IMR-90 (cell line): ENCODE results near the gene PSMD8. TPM values are rescaled to one million over a fixed set of nuclear protein-coding genes. Genes with fewer than 3 reads are reported as not detected.

Experiments used
- ATAC-seq: fragments of 200-7000 bp; cut with Tn5 transposase; 2 replicates; pipeline ENCODE4 v1.9.1; 2020; ENCODE audit warnings: low read depth, mild to moderate bottlenecking, moderate library complexity
- BruUV-seq: library from RNA; stranded (reverse); fragments of 400-500 nt; replicated peaks from 2 replicates; lab custom pipeline; 2021; lab: Mats Ljungman, UMichigan
- CTCF ChIA-PET: fragments of 300-600 bp; formaldehyde crosslinking; extraction: SDS; loops from one replicate; lab custom pipeline; 2021; ENCODE audit warnings: antibody characterized with exemption; lab: Yijun Ruan, JAX
- POLR2A ChIA-PET: fragments of 300-600 bp; sonication (Branson Sonifier 250); formaldehyde crosslinking; loops from one replicate; lab custom pipeline; 2022; ENCODE audit warnings: antibody characterized with exemption; ENCODE audit not compliant: unreplicated experiment; lab: Charles Lee
- DNase-seq: peaks from one replicate; pipeline ENCODE4 v3.0.0; 2013
- H2AFZ ChIP-seq: replicated peaks from 2 replicates; pipeline ENCODE3; 2013; ENCODE audit warnings: low read length, mild to moderate bottlenecking; ENCODE audit not compliant: poor library complexity
- H2AK5ac ChIP-seq: 2 replicates; pipeline ENCODE4 v1.6.1; 2013; ENCODE audit warnings: low read depth, low read length, inconsistent platforms
- H2AK9ac ChIP-seq: replicated peaks from 2 replicates; pipeline ENCODE3; 2013; ENCODE audit warnings: mild to moderate bottlenecking, low read depth, low read length, moderate library complexity; ENCODE audit not compliant: poor library complexity
- H2BK120ac ChIP-seq: 2 replicates; pipeline ENCODE4 v1.6.1; 2013; ENCODE audit warnings: low read depth, low read length, inconsistent platforms
- H2BK15ac ChIP-seq: 3 replicates; pipeline ENCODE4 v1.6.1; 2013; ENCODE audit warnings: low read depth, low read length, inconsistent platforms
- H2BK20ac ChIP-seq: 2 replicates; pipeline ENCODE4 v1.6.1; 2013; ENCODE audit warnings: low read depth, mild to moderate bottlenecking, inconsistent platforms, low read length, moderate library complexity
- H2BK5ac ChIP-seq: 2 replicates; pipeline ENCODE4 v1.6.1; 2013; ENCODE audit warnings: mild to moderate bottlenecking, low read depth, low read length, inconsistent platforms; ENCODE audit not compliant: poor library complexity, severe bottlenecking
- H3K14ac ChIP-seq: replicated peaks from 2 replicates; pipeline ENCODE4 v1.6.1; 2013; ENCODE audit warnings: low read depth, low read length, inconsistent platforms
- H3K18ac ChIP-seq: 2 replicates; pipeline ENCODE4 v1.6.1; 2013; ENCODE audit warnings: low read depth, low read length, control low read depth
- H3K23ac ChIP-seq: 2 replicates; pipeline ENCODE4 v1.6.1; 2013; ENCODE audit warnings: low read depth, low read length, inconsistent platforms
- H3K27ac ChIP-seq: 2 replicates; pipeline ENCODE4 v1.5.1; 2013; ENCODE audit warnings: mild to moderate bottlenecking, control low read depth, low read length; ENCODE audit not compliant: insufficient read depth
- H3K27me3 ChIP-seq: 2 replicates; pipeline ENCODE4 v1.6.1; 2013; ENCODE audit warnings: low read length; ENCODE audit not compliant: control insufficient read depth, insufficient read depth
- H3K36me3 ChIP-seq: 2 replicates; pipeline ENCODE4 v1.6.1; 2013; ENCODE audit warnings: low read length, mixed read lengths; ENCODE audit not compliant: control insufficient read depth, insufficient read depth
- H3K4ac ChIP-seq: 2 replicates; pipeline ENCODE4 v1.6.1; 2013; ENCODE audit warnings: low read depth, low read length, inconsistent platforms
- H3K4me1 ChIP-seq: 2 replicates; pipeline ENCODE4 v1.6.1; 2013; ENCODE audit warnings: low read length, mixed read lengths; ENCODE audit not compliant: control insufficient read depth, insufficient read depth
- H3K4me2 ChIP-seq: 2 replicates; pipeline ENCODE4 v1.6.1; 2013; ENCODE audit warnings: low read depth, mild to moderate bottlenecking, control low read depth, low read length, moderate library complexity
- H3K4me3 ChIP-seq: 2 replicates; pipeline ENCODE4 v1.5.1; 2013; ENCODE audit warnings: low read depth, mild to moderate bottlenecking, control low read depth, low read length, moderate library complexity; ENCODE audit not compliant: insufficient read depth
- H3K56ac ChIP-seq: 2 replicates; pipeline ENCODE4 v1.6.1; 2013; ENCODE audit warnings: low read length, inconsistent platforms; ENCODE audit not compliant: insufficient read depth; ENCODE audit errors: extremely low read depth
- H3K79me1 ChIP-seq, 2 experiments: 2 replicates each; pipeline ENCODE4 v1.6.1; 2013; ENCODE audit warnings: low read length in 2 of 2, inconsistent platforms in 1 of 2, low read depth in 1 of 2
- H3K9ac ChIP-seq: 2 replicates; pipeline ENCODE4 v1.6.1; 2013; ENCODE audit warnings: low read depth, low read length, control low read depth
- H3K9me1 ChIP-seq: 2 replicates; pipeline ENCODE4 v1.6.1; 2013; ENCODE audit warnings: low read length, inconsistent platforms; ENCODE audit not compliant: insufficient read depth
- H3K9me3 ChIP-seq: 2 replicates; pipeline ENCODE4 v1.6.1; 2013; ENCODE audit warnings: low read length; ENCODE audit not compliant: control insufficient read depth, insufficient read depth
- H4K20me1 ChIP-seq: 2 replicates; pipeline ENCODE4 v1.6.1; 2013; ENCODE audit warnings: low read length, inconsistent platforms; ENCODE audit not compliant: insufficient read depth
- H4K5ac ChIP-seq: 2 replicates; pipeline ENCODE4 v1.6.1; 2013; ENCODE audit warnings: mild to moderate bottlenecking, low read depth, low read length, control low read depth
- H4K8ac ChIP-seq, 2 experiments: 2 replicates each; pipeline ENCODE4 v1.6.1; 2013; ENCODE audit warnings: low read depth in 2 of 2, low read length in 2 of 2, control low read depth in 1 of 2, inconsistent platforms in 1 of 2
- H4K91ac ChIP-seq: 2 replicates; pipeline ENCODE4 v1.6.1; 2013; ENCODE audit warnings: low read depth, low read length, inconsistent platforms; ENCODE audit not compliant: insufficient read depth
- BHLHE40 ChIP-seq: fragments of 150-350 bp; IDR thresholded peaks from 2 replicates; pipeline ENCODE4 v1.6.1; 2016; ENCODE audit warnings: mild to moderate bottlenecking, low read depth, low read length
- CEBPB ChIP-seq: IDR thresholded peaks from 2 replicates; pipeline ENCODE4 v1.6.1; 2012; ENCODE audit warnings: low read depth, low read length, improper control_type of control experiment
- CHD1 ChIP-seq: IDR thresholded peaks from 2 replicates; pipeline ENCODE4 v1.6.1; 2012; ENCODE audit warnings: low read depth, low read length, improper control_type of control experiment
- FOS ChIP-seq: fragments of 150-350 bp; IDR thresholded peaks from 2 replicates; pipeline ENCODE4 v1.6.1; 2016; ENCODE audit warnings: low read depth, low read length
- MAFK ChIP-seq: IDR thresholded peaks from 2 replicates; pipeline ENCODE4 v1.6.1; 2012; ENCODE audit warnings: low read depth, low read length, improper control_type of control experiment
- MAZ ChIP-seq: IDR thresholded peaks from 2 replicates; pipeline ENCODE4 v1.6.1; 2012; ENCODE audit warnings: low read depth, mild to moderate bottlenecking, low read length, improper control_type of control experiment, moderate library complexity, borderline replicate concordance
- MXI1 ChIP-seq: IDR thresholded peaks from 2 replicates; pipeline ENCODE4 v1.6.1; 2012; ENCODE audit warnings: low read depth, mild to moderate bottlenecking, low read length, moderate library complexity, borderline replicate concordance
- NFE2L2 ChIP-seq: fragments of 150-350 bp; IDR thresholded peaks from 2 replicates; pipeline ENCODE4 v1.6.1; 2016; ENCODE audit warnings: low read depth, mild to moderate bottlenecking, low read length
- RAD21 ChIP-seq: IDR thresholded peaks from 2 replicates; pipeline ENCODE4 v1.6.1; 2012; ENCODE audit warnings: low read length, improper control_type of control experiment
- RCOR1 ChIP-seq: IDR thresholded peaks from 2 replicates; pipeline ENCODE4 v1.6.1; 2012; ENCODE audit warnings: mild to moderate bottlenecking, low read length, improper control_type of control experiment; ENCODE audit not compliant: insufficient replicate concordance
- SMC3 ChIP-seq: fragments of 150-350 bp; IDR thresholded peaks from 2 replicates; pipeline ENCODE4 v1.6.1; 2016; ENCODE audit warnings: low read depth, mild to moderate bottlenecking, antibody characterized with exemption, low read length, moderate library complexity
- WGBS, 2 experiments: methylation state at CpG; one replicate each; pipeline versions ENCODE4 v1.1.5 to v1.1.7; 2013; ENCODE audit warnings: missing lambda C conversion rate in 2 of 2; ENCODE audit not compliant: insufficient read length in 1 of 2; ENCODE audit errors: extremely low coverage in 2 of 2; 5-methylcytosine and 5-hydroxymethylcytosine counted together
- dilution Hi-C: fragments of 300-500 bp; cut with HindIII; formaldehyde crosslinking; loops from one replicate; pipeline ENCODE4 v1.14.3; 2018; ENCODE audit warnings: low sequenced_read_pairs; ENCODE audit not compliant: unreplicated experiment
- in situ Hi-C: fragments of 300-500 bp; cut with MboI; formaldehyde crosslinking; loops from 3 replicates; pipeline ENCODE4 v1.14.3; 2019; ENCODE audit warnings: low sequenced_read_pairs, inconsistent platforms, mixed read lengths
- intact Hi-C: fragments of 100-400 bp; cut with micrococcal nuclease; formaldehyde crosslinking; loops from 2 replicates; pipeline ENCODE4 v1.10.0; 2022
- polyA plus RNA-seq, 3 experiments: library from polyadenylated mRNA; depleted of rRNA; stranded (reverse); fragments of >200 nt; gene quantifications; 2 replicates each; pipeline ENCODE4 v1.2.3, GENCODE V29; 2012; ENCODE audit warnings: low replicate concordance in 1 of 3
- total RNA-seq: library from RNA; depleted of rRNA; stranded (reverse); fragments of >200 nt; gene quantifications from 2 replicates; pipeline ENCODE4 v1.2.3, GENCODE V29; 2012
- TF ChIP-seq, protein P1 (sequence below): conservative IDR thresholded peaks from 2 replicates; pipeline ENCODE4 v1.5.1; 2012; ENCODE audit warnings: mild to moderate bottlenecking, low read depth, low read length, improper control_type of control experiment
- TF ChIP-seq, protein P2 (sequence below): fragments of 150-350 bp; IDR thresholded peaks from 2 replicates; pipeline ENCODE4 v1.6.1; 2017; ENCODE audit warnings: mild to moderate bottlenecking, antibody characterized with exemption, low read length, low read depth
- TF ChIP-seq, protein P3 (sequence below): fragments of 150-350 bp; IDR thresholded peaks from 2 replicates; pipeline ENCODE4 v1.6.1; 2016; ENCODE audit warnings: low read depth, mild to moderate bottlenecking, low read length, moderate library complexity, borderline replicate concordance

Gene PSMD8
- total and polyA plus RNA-seq, 2 of the 4 experiments (the other 2 are of a cell fraction), result 475 to 644 TPM

DNA sequence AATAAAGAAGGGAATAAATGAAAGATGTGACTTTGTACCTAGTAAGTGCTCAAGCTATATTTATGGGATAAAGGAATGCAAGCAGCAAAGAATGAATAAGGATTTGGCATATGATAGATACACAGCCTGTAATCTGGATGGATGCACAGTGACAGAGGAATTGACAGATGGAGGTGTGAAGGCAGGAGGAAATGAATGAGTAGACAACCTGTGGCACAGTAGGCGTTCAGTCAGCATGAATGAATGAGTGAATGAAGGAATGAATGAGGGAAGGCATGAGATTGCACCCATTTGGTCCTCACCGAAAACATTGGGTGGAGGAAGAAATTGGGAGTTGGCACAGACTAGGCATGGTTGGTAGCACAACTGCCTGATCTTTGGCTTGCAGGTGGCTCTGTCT is 4.8 kb upstream of the PSMD8 start:
- H3K4me3 ChIP-seq, result no peak overlapping the region
- no peak overlapping the region for H3K14ac ChIP-seq
- H3K36me3 ChIP-seq, result no peaks in the 10 kb centered on the region
- dilution Hi-C loops, result no loop called here
- H3K9ac ChIP-seq, result no peak overlapping the region
- no peak overlapping the region for H3K27ac ChIP-seq
- peaks cover 25% of the 10 kb centered on the region for H3K27me3 ChIP-seq
- H3K4ac ChIP-seq, result no peak overlapping the region
- CTCF ChIA-PET, result no interaction called here
- no peak overlapping the region for H3K56ac ChIP-seq
- no peak overlapping the region for H3K4me2 ChIP-seq
- no peaks in the 10 kb centered on the region for H4K20me1 ChIP-seq
- H2BK120ac ChIP-seq, result no peak overlapping the region
- POLR2A ChIA-PET, result no interaction called here
- no peak overlapping the region for H2BK5ac ChIP-seq
- H2AK5ac ChIP-seq, result no peak overlapping the region
- TF ChIP-seq, protein P1, sequence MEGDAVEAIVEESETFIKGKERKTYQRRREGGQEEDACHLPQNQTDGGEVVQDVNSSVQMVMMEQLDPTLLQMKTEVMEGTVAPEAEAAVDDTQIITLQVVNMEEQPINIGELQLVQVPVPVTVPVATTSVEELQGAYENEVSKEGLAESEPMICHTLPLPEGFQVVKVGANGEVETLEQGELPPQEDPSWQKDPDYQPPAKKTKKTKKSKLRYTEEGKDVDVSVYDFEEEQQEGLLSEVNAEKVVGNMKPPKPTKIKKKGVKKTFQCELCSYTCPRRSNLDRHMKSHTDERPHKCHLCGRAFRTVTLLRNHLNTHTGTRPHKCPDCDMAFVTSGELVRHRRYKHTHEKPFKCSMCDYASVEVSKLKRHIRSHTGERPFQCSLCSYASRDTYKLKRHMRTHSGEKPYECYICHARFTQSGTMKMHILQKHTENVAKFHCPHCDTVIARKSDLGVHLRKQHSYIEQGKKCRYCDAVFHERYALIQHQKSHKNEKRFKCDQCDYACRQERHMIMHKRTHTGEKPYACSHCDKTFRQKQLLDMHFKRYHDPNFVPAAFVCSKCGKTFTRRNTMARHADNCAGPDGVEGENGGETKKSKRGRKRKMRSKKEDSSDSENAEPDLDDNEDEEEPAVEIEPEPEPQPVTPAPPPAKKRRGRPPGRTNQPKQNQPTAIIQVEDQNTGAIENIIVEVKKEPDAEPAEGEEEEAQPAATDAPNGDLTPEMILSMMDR, result no peak
- no peak for TF ChIP-seq CEBPB
- TF ChIP-seq CHD1, result no peak
- no peak for TF ChIP-seq MAFK
- TF ChIP-seq, protein P2, sequence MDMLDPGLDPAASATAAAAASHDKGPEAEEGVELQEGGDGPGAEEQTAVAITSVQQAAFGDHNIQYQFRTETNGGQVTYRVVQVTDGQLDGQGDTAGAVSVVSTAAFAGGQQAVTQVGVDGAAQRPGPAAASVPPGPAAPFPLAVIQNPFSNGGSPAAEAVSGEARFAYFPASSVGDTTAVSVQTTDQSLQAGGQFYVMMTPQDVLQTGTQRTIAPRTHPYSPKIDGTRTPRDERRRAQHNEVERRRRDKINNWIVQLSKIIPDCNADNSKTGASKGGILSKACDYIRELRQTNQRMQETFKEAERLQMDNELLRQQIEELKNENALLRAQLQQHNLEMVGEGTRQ, result no peak
- TF ChIP-seq RCOR1, result no peak
- no peak for TF ChIP-seq MXI1
- TF ChIP-seq, protein P3, sequence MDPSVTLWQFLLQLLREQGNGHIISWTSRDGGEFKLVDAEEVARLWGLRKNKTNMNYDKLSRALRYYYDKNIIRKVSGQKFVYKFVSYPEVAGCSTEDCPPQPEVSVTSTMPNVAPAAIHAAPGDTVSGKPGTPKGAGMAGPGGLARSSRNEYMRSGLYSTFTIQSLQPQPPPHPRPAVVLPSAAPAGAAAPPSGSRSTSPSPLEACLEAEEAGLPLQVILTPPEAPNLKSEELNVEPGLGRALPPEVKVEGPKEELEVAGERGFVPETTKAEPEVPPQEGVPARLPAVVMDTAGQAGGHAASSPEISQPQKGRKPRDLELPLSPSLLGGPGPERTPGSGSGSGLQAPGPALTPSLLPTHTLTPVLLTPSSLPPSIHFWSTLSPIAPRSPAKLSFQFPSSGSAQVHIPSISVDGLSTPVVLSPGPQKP, result no peak
- no peak for TF ChIP-seq NFE2L2
- TF ChIP-seq BHLHE40, result no peak
- TF ChIP-seq RAD21, result no peak
- TF ChIP-seq FOS, result no peak
- TF ChIP-seq MAZ, result no peak
- TF ChIP-seq SMC3, result no peak
- no peak for DNase-seq
- no CpG with 5 or more reads among the region's 2 CpGs for WGBS, 2 experiments
- no peaks in the 10 kb centered on the region for H3K4me1 ChIP-seq
- ATAC-seq, result no peak
- in situ Hi-C loops, result no loop called here
- H3K18ac ChIP-seq, result no peak overlapping the region
- H2AK9ac ChIP-seq, result no peak overlapping the region
- intact Hi-C loops, result no loop called here
- no peak overlapping the region for H2BK15ac ChIP-seq
- no peaks in the 10 kb centered on the region for H3K9me3 ChIP-seq
- no peak overlapping the region for H4K8ac ChIP-seq
- H3K23ac ChIP-seq, result no peak overlapping the region
- no peaks in the 10 kb centered on the region for H3K79me1 ChIP-seq
- H4K91ac ChIP-seq, result no peak overlapping the region
- BruUV-seq, result no TSS peak
- no peak overlapping the region for H2AFZ ChIP-seq
- no peaks in the 10 kb centered on the region for H3K9me1 ChIP-seq
- no peak overlapping the region for H4K5ac ChIP-seq
- no peak overlapping the region for H2BK20ac ChIP-seq
